GM12892 (cell line): Measurements from ENCODE around the gene TMTC2.

Source experiments
- POLR2A ChIP-seq: IDR thresholded peaks from 2 replicates; pipeline ENCODE4 v1.6.1; 2011; ENCODE audit warnings: low read depth, low read length, control low read depth
- POLR2AphosphoS5 ChIP-seq: IDR thresholded peaks from 2 replicates; pipeline ENCODE4 v1.6.1; 2011; ENCODE audit warnings: low read depth, low read length, control low read depth
- TAF1 ChIP-seq: IDR thresholded peaks from 2 replicates; pipeline ENCODE4 v1.6.1; 2011; ENCODE audit warnings: low read depth, mild to moderate bottlenecking, control low read depth, low read length, borderline replicate concordance

GRCh38 chr12:82996168-82996812 lies 309.6 kb downstream of the TMTC2 start:
- no peak for TF ChIP-seq POLR2AphosphoS5
- no peak for TF ChIP-seq TAF1
- TF ChIP-seq POLR2A = no peak
